HUES6 (cell line): ENCODE measurements around the gene SORBS2.
"Not testable (repeated sequence)": the region's sequence is repeated elsewhere in the genome, so short reads cannot be mapped to it uniquely, and the experiment has no call there.

Source experiments
- H3K27ac ChIP-seq: 2 replicates; pipeline ENCODE4 v1.7.0; 2013; ENCODE audit warnings: low read depth, mild to moderate bottlenecking, low read length, inconsistent platforms
- H3K27me3 ChIP-seq: 2 replicates; pipeline ENCODE4 v1.6.1; 2013; ENCODE audit warnings: low read length; ENCODE audit not compliant: control insufficient read depth, insufficient read depth
- H3K36me3 ChIP-seq: 2 replicates; pipeline ENCODE4 v1.6.1; 2013; ENCODE audit warnings: low read length; ENCODE audit not compliant: control insufficient read depth, insufficient read depth
- H3K4me1 ChIP-seq: 2 replicates; pipeline ENCODE4 v1.6.1; 2013; ENCODE audit warnings: low read length; ENCODE audit not compliant: control insufficient read depth, insufficient read depth
- H3K4me3 ChIP-seq: 2 replicates; pipeline ENCODE4 v1.5.1; 2013; ENCODE audit warnings: low read depth, low read length
- H3K9ac ChIP-seq: one replicate; pipeline ENCODE4 v1.6.1; 2013; ENCODE audit warnings: mild to moderate bottlenecking, low read length
- H3K9me3 ChIP-seq: 2 replicates; pipeline ENCODE4 v1.6.1; 2013; ENCODE audit warnings: low read depth, low read length; ENCODE audit not compliant: control insufficient read depth, insufficient read depth

The SORBS2 gene

DNA sequence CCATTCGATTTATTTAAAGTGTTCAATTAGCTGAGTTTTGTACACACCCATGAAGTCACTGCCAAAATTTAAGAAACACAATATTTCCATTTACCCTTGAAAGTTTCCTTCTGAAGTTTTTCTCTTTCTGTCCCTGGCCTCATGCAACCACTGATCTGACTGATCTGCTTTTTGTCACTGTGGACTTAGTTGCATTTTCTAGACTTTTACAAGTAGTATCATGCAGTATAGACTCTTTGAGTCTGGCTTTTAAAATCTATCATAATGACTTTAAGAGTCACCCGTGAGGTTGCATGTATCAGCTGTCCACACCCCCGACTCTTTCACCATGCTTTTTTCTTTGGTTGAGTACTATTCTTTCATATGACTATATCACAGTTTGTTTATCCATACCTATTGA, 247.6 kb downstream of the SORBS2 start:
- peaks cover 16% of the 10 kb centered on the region for H3K9me3 ChIP-seq
- H3K27me3 ChIP-seq: no peaks in the 10 kb centered on the region
- H3K36me3 ChIP-seq: no peaks in the 10 kb centered on the region
- no peak overlapping the region for H3K27ac ChIP-seq
- no peak overlapping the region for H3K4me3 ChIP-seq
- peaks cover 8% of the 10 kb centered on the region for H3K4me1 ChIP-seq
- no peak overlapping the region for H3K9ac ChIP-seq

DNA sequence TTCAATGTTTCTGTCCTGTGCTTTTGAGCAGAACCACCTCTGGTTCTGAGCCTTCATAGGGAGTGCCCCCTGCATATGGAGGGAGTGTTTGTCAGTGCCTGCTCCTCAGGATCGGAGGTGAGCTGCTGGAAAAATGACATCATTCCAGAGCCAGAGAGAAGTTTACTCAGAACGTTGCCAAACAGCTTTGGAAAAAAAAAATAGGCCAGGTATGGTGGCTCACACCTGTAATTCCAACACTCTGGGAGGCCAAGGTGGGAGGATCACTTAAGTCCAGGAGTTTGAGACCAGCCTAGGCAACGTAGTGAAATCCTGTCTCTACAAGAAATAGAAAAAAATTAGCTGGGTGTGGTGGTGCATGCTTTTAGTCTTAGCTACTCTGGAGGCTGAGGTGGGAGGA, 249.5 kb downstream of the SORBS2 start:
- H3K4me3 ChIP-seq: no peak overlapping the region
- H3K36me3 ChIP-seq: no peaks in the 10 kb centered on the region
- H3K4me1 ChIP-seq: peaks cover 11% of the 10 kb centered on the region
- H3K9ac ChIP-seq: no peak overlapping the region
- no peaks in the 10 kb centered on the region for H3K27me3 ChIP-seq
- H3K27ac ChIP-seq: no peak overlapping the region
- H3K9me3 ChIP-seq: peaks cover 16% of the 10 kb centered on the region

GRCh38 chr4:185560316-185560715, 251.7 kb downstream of the SORBS2 start:
- no peak overlapping the region for H3K9ac ChIP-seq
- H3K4me1 ChIP-seq: peaks cover 11% of the 10 kb centered on the region
- H3K4me3 ChIP-seq: no peak overlapping the region
- no peaks in the 10 kb centered on the region for H3K27me3 ChIP-seq
- H3K36me3 ChIP-seq: no peaks in the 10 kb centered on the region
- peaks cover 11% of the 10 kb centered on the region for H3K9me3 ChIP-seq
- no peak overlapping the region for H3K27ac ChIP-seq

DNA sequence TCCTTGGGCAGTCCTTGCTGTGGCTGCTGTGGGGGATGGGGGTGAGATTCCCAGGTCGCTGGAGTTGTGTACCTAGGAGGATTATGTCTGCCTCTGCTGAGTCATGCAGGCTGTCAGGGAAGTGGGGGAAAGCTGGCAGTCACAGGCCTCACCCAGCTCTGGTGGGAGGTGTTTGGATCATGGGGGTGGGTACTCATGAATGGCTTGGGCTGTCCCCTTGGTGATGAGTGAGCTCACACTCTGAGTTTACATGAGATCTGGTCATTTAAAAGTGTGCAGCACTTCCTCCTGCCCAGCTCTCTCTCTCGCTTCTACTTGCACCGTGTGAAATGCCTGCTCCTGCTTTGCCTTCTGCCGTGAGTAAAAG, 252.1 kb downstream of the SORBS2 start:
- H3K27me3 ChIP-seq: no peaks in the 10 kb centered on the region
- H3K9me3 ChIP-seq: peaks cover 9% of the 10 kb centered on the region
- H3K27ac ChIP-seq: no peak overlapping the region
- H3K36me3 ChIP-seq: no peaks in the 10 kb centered on the region
- no peak overlapping the region for H3K4me3 ChIP-seq
- H3K9ac ChIP-seq: peak overlapping the region; percentile 5
- H3K4me1 ChIP-seq: peaks cover 11% of the 10 kb centered on the region

GRCh38 chr4:185559251-185559914, 252.6 kb downstream of the SORBS2 start:
- not testable (repeated sequence) for H3K4me3 ChIP-seq, H3K9me3 ChIP-seq, H3K9ac ChIP-seq, H3K27ac ChIP-seq, H3K36me3 ChIP-seq, H3K27me3 ChIP-seq
- peaks cover 11% of the 10 kb centered on the region for H3K4me1 ChIP-seq

DNA sequence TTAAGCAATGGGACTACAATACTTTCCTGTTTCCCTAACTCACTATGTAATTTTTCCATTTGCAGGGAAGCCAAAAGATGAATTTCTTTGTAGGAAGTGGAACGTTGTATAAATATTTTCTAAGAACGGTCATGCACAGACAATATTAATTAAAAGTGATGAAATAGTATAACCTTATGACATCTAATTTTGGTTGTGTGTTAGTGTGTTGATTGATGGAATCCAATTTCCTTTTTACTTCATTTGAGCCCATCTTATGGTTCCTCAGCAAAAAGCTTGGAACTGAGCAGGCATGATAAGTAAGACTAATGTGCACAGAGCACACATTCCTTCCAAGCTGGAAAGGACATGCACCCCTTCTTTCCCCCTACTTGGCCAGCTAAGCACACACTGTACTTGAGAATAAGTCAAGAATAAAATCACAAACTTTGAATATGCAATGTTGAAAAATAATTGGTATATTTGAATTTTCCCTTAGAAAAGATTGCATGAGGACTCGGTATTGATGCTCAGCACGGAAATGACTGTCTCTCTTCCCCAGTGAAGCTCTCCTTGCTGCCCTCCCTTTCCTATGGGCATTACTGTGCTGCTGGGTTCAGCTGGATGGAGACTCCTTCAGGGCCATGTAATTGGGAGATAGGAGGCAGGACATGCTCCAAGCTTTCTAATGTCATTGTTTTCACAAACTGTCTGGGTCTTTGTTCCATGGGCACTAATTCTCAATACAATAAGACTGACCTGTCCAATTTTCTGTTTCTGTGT, 257.4 kb downstream of the SORBS2 start:
- Histone ChIP-seq H3K27ac (no peak overlapping the region), H3K4me1 (peaks cover 6% of the 10 kb centered on the region; the same call in 1 of the 2 replicates), H3K36me3 (no peaks in the 10 kb centered on the region), H3K9ac (no peak overlapping the region), H3K9me3 (no peaks in the 10 kb centered on the region; the same call in 1 of the 2 replicates), H3K27me3 (no peaks in the 10 kb centered on the region), H3K4me3 (no peak overlapping the region)

DNA sequence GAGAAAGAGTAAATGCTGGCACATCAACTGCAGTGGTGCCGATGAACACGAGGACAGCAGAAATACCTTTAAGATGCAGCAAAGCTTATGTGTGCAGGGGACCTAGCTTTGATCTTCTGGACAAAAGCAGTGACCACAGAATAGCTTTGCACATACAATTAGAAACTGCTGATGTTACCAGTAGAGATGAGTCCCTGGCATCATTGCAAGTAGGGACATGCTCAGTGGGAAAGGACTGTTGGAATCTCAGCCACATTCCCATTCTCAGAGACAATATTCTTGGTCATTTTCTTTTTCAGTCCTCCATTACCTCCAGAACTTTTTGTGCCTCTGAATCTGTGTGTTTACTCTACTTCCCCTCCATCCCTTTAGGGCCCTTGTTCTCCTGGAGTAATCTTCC, 259.7 kb downstream of the SORBS2 start:
- Histone ChIP-seq H3K27ac (no peak overlapping the region), H3K4me3 (no peak overlapping the region), H3K4me1 (no peaks in the 10 kb centered on the region), H3K27me3 (no peaks in the 10 kb centered on the region), H3K36me3 (no peaks in the 10 kb centered on the region), H3K9ac (no peak overlapping the region), H3K9me3 (no peaks in the 10 kb centered on the region)

- H3K36me3 ChIP-seq: no peaks in the 10 kb centered on the region
These were observed 261.1 kb downstream of the SORBS2 start for GRCh38 chr4:185550933-185551332.

DNA sequence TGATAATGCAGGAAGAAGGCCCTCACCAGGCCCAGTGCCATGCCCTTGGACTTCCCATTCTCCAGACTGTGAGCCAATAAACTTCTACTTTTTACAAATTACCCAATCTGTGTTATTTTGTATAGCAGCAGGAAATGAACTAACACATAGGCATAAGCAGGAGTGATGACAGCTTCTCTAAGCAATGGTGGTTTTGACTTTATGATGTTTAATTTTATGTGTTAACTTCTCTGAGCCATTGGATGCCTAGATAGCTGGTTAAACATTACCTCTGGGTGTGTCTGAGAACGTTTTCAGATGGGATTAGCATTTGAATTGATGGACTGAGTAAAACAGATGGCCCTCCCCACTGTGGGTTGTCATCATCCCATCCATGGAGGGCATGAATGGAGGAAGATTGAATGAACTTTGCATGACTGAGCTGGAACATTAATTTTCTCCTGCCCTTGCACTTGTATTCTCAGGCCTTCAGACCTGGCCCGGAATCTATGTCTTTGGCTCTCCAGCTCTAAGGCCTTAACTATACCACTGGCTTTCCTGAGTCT, 262.8 kb downstream of the SORBS2 start:
- Histone ChIP-seq H3K36me3 (no peaks in the 10 kb centered on the region), H3K4me3 (no peak overlapping the region), H3K27me3 (no peaks in the 10 kb centered on the region), H3K4me1 (no peaks in the 10 kb centered on the region), H3K9ac (no peak overlapping the region), H3K27ac (no peak overlapping the region), H3K9me3 (no peaks in the 10 kb centered on the region)

More at GRCh38 chr4:185550933-185551332, 261.1 kb downstream of the SORBS2 start:
- H3K27ac ChIP-seq: no peak overlapping the region
- no peaks in the 10 kb centered on the region for H3K27me3 ChIP-seq
- H3K4me3 ChIP-seq: no peak overlapping the region
- H3K9ac ChIP-seq: no peak overlapping the region
- H3K4me1 ChIP-seq: no peaks in the 10 kb centered on the region
- H3K9me3 ChIP-seq: no peaks in the 10 kb centered on the region

DNA sequence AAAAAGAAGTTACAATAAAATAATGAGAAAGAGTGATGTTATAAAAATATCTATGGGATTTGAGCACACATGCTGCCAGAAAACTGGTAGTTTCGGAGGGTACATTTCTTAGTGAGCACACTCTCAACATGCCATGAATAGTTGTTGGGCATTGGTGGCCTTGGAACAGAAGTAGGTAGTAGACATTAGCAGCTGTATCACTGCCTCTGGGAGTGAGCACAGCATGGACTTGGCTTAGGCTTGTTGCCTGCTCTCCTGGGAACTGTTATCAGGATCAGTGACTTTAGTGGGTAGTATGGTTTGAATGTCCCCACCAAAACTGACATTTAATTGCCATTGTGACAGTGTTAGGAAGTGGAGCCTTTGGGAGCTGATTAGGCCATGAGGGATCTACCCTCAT, 263.4 kb downstream of the SORBS2 start:
- no peaks in the 10 kb centered on the region for H3K9me3 ChIP-seq
- H3K27me3 ChIP-seq: no peaks in the 10 kb centered on the region
- no peaks in the 10 kb centered on the region for H3K4me1 ChIP-seq
- H3K9ac ChIP-seq: no peak overlapping the region
- H3K36me3 ChIP-seq: no peaks in the 10 kb centered on the region
- H3K27ac ChIP-seq: no peak overlapping the region
- no peak overlapping the region for H3K4me3 ChIP-seq

DNA sequence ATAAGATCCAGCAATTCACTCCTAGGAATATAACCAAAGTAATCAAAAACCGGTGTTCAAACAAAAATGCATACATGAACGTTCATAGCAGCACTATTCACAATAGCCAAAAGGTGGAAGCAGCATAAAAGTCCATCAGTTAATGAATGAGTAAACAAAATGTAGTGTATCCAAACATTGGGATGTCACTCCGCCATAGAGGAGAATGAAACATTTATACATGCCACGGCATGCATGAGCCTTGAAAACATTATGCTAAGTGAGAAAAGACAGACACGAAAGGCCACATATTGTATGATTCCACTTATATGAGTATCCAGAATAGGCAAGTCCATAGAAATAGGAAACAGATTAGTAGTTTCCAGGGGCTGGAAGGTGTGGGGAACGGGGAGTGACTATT, 265.7 kb downstream of the SORBS2 start:
- Histone ChIP-seq H3K9ac (no peak overlapping the region), H3K36me3 (no peaks in the 10 kb centered on the region), H3K4me1 (no peaks in the 10 kb centered on the region), H3K9me3 (no peaks in the 10 kb centered on the region), H3K4me3 (no peak overlapping the region), H3K27ac (no peak overlapping the region), H3K27me3 (no peaks in the 10 kb centered on the region; the same call in 1 of the 2 replicates)
